T-cell (primary cell): ENCODE measurements around the gene SCGB3A1. TPM values are rescaled to one million over a fixed set of nuclear protein-coding genes. Genes with fewer than 3 reads are reported as not detected.

ENCODE experiments used
- ATAC-seq, 4 experiments: fragments of 200-7000 bp in 3 of 4; fragments of 150-1000 bp in 1 of 4; cut with Tn5 transposase; replicated peaks in 1 of 4; 1 replicate in 3 of 4; 2 replicates in 1 of 4; pipeline ENCODE4 v1.10.0; 2021; ENCODE audit warnings: moderate library complexity in 3 of 4, mild to moderate bottlenecking in 2 of 4, moderate number of reproducible peaks in 1 of 4
- CTCF ChIA-PET, 2 donors: fragments of 300-600 bp; sonication (Branson Sonifier 250); formaldehyde crosslinking; loops; one replicate each; lab custom pipeline; 2022; ENCODE audit warnings: antibody characterized with exemption in 2 of 2; lab: Charles Lee
- POLR2A ChIA-PET, 2 donors: fragments of 300-600 bp; sonication (Branson Sonifier 250); formaldehyde crosslinking; loops; one replicate each; lab custom pipeline; 2022; ENCODE audit warnings: antibody characterized with exemption in 2 of 2; lab: Charles Lee
- DNase-seq, 35 experiments: peaks; one replicate each; pipeline versions ENCODE4 v3.0.0 to v3.0.0-alpha.2; 2013 to 2023
- H3K27ac ChIP-seq: one replicate; pipeline ENCODE4 v1.5.1; 2013; ENCODE audit warnings: low read length
- H3K27me3 ChIP-seq, 2 experiments: replicated peaks in 1 of 2; 1 replicate in 1 of 2; 2 replicates in 1 of 2; pipeline versions ENCODE4 v1.6.1 to v1.7.0; 2013; ENCODE audit warnings: low read length in 1 of 2, mixed read lengths in 1 of 2; ENCODE audit not compliant: control insufficient read depth in 2 of 2, insufficient read depth in 2 of 2; ENCODE audit errors: extremely low read depth in 1 of 2
- H3K36me3 ChIP-seq, 2 donors: 1 replicate in 1 of 2; 2 replicates in 1 of 2; pipeline versions ENCODE4 v1.6.1 to v1.7.0; 2013; ENCODE audit warnings: low read length in 1 of 2; ENCODE audit not compliant: control insufficient read depth in 2 of 2, insufficient read depth in 1 of 2; ENCODE audit errors: extremely low read depth in 1 of 2
- H3K4me1 ChIP-seq, 2 experiments: 1 replicate in 1 of 2; 2 replicates in 1 of 2; pipeline versions ENCODE4 v1.6.1 to v1.7.0; 2013; ENCODE audit warnings: low read length in 2 of 2, mixed read lengths in 1 of 2; ENCODE audit not compliant: insufficient read depth in 2 of 2, control insufficient read depth in 1 of 2; ENCODE audit errors: extremely low read depth in 1 of 2
- H3K4me3 ChIP-seq, 2 donors: 1 replicate in 1 of 2; 2 replicates in 1 of 2; pipeline versions ENCODE4 v1.5.1 to v1.7.0; 2013; ENCODE audit warnings: mild to moderate bottlenecking in 2 of 2, low read length in 1 of 2, moderate library complexity in 1 of 2; ENCODE audit not compliant: control insufficient read depth in 1 of 2; ENCODE audit errors: extremely low read depth in 1 of 2
- H3K9me3 ChIP-seq: 2 replicates; pipeline ENCODE4 v1.7.0; 2013
- H3K27ac Mint-ChIP-seq, 2 donors: one replicate each; pipeline ENCODE4 v1.8.0; 2020 to 2021; ENCODE audit warnings: mild to moderate bottlenecking in 2 of 2, mixed read lengths in 2 of 2
- H3K27me3 Mint-ChIP-seq, 2 donors: one replicate each; pipeline ENCODE4 v1.8.0; 2021 to 2022; ENCODE audit warnings: mixed read lengths in 2 of 2
- H3K36me3 Mint-ChIP-seq: one replicate; pipeline ENCODE4 v1.8.0; 2021; ENCODE audit warnings: mixed read lengths
- H3K4me1 Mint-ChIP-seq, 3 donors: one replicate each; pipeline ENCODE4 v1.8.0; 2020 to 2022; ENCODE audit warnings: mixed read lengths in 3 of 3, mild to moderate bottlenecking in 1 of 3
- H3K4me3 Mint-ChIP-seq, 3 donors: one replicate each; pipeline ENCODE4 v1.8.0; 2020 to 2022; ENCODE audit warnings: mild to moderate bottlenecking in 3 of 3, mixed read lengths in 3 of 3, moderate library complexity in 3 of 3
- H3K9me3 Mint-ChIP-seq, 3 donors: one replicate each; pipeline ENCODE4 v1.8.0; 2020 to 2022; ENCODE audit warnings: mixed read lengths in 3 of 3
- WGBS: methylation state at CpG from one replicate; pipeline ENCODE4 v1.1.5; 2013; ENCODE audit warnings: missing lambda C conversion rate; ENCODE audit not compliant: insufficient coverage; 5-methylcytosine and 5-hydroxymethylcytosine counted together
- total RNA-seq, 35 experiments: library from RNA in 6 of 35; stranded (reverse) in 6 of 35; fragments of 120-200 nt in 1 of 35; gene quantifications; one replicate each; pipeline versions ENCODE4 v1.2.1 to v1.2.4 and lab custom pipeline; 2013 to 2026

The SCGB3A1 gene
- total RNA-seq, 5 donors from 2014 or later (not counting 1 experiment from before 2014, with no cell fraction given): 0.92 to 0.99 TPM; not detected in 3

DNA sequence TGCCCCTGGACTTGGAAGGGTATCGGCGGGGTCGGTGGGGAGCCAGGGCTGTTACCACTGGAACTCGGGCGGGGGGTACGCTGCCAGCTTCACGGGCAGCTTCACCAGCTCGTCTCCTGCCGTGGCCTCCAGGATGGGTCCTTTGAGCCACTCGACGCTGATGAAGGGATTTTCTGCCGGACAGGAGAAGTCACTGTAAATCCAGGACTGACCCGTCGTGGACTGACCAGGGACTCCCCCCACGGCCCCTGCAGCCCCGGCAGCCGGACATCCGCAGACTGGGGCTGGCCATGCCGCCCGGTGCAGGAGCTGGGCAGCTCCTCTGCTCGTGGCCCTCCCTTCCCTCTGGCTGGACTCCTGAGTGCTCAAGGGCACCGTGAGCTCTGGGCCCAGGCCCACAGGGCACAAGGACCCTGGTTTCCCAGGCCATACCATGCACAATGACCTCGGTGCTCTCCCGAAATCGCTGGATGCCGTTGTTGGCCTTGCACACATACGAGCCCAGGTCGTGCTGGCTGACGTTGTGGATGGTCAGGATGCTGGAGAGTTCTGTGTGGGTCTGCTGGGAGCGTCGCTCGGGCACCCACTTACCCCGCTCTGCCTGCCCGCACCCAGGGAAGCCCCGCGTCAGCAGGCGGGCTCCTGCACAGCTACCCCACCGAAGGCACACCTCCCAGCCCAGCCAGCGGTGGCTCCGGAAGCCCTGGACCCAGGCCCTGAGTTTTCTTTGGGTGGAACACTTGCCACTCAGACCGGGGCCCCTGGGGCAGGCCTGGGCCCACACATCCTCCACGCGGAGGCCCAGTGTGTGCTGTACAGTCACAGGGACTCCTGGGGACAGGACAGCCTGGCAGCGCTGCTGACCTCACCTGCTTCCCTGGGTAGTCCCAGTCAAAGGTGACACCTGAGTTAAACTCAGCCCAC is 37.8 kb upstream of the SCGB3A1 start:
- Histone ChIP-seq H3K9me3 (no peaks in the 10 kb centered on the region), H3K4me3 (no peak overlapping the region), H3K4me1 (peaks cover 0 to 2% of the 10 kb centered on the region in 2 experiments), H3K27ac (no peak overlapping the region), H3K36me3 (no peaks in the 10 kb centered on the region), H3K27me3 (peaks cover 0 to 8% of the 10 kb centered on the region in 2 experiments)
- 87% methylated on average over 36 of the region's 44 CpGs for WGBS
- ChIA-PET POLR2A (no interaction called here), CTCF (no interaction called here)
- no peak for DNase-seq
- ATAC-seq: no peak
- no peaks in the 10 kb centered on the region for H3K36me3 Mint-ChIP-seq
- H3K27ac Mint-ChIP-seq: no peak overlapping the region
- no peak overlapping the region for H3K4me3 Mint-ChIP-seq
- peaks cover 6 to 8% (median 8%) of the 10 kb centered on the region in 3 donors for H3K4me1 Mint-ChIP-seq
- H3K9me3 Mint-ChIP-seq: no peaks in the 10 kb centered on the region
- peaks cover 0 to 2% of the 10 kb centered on the region in 2 donors for H3K27me3 Mint-ChIP-seq

DNA sequence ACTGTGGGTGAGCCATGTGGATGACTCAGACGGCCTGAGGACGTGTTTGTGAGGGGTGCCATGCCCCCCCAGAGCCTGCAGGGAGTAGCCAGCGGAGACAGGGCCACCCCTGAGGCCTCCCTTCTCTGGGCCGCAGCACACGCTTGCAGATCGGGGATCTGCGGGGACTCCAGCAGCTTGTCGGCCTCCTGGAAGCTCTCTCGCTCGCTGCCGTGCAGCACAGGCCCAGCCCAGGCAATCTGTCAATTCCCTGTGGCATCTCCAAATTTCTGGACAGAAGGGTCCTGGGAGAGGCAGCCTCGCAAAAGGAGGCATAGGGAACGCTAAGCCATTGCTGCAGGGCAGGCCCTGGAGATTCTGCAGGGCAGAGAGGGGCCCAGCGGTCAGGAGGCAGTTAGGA is 36.9 kb upstream of the SCGB3A1 start:
- no peak for DNase-seq
- no peaks in the 10 kb centered on the region for H3K9me3 ChIP-seq
- peaks cover 0 to 9% of the 10 kb centered on the region in 2 experiments for H3K4me1 ChIP-seq
- Mint-ChIP-seq H3K36me3 (no peaks in the 10 kb centered on the region), H3K9me3 (no peaks in the 10 kb centered on the region), H3K4me3 (no peak overlapping the region), H3K27me3 (no peaks in the 10 kb centered on the region), H3K4me1 (peaks cover 12 to 14% (median 13%) of the 10 kb centered on the region in 3 donors), H3K27ac (no peak overlapping the region)
- CTCF ChIA-PET: no interaction called here
- H3K27me3 ChIP-seq: peaks cover 0 to 8% of the 10 kb centered on the region in 2 experiments
- WGBS: 79% methylated on average over 14 of the region's 14 CpGs
- H3K36me3 ChIP-seq: no peaks in the 10 kb centered on the region
- POLR2A ChIA-PET: no interaction called here
- no peak overlapping the region for H3K4me3 ChIP-seq
- no peak overlapping the region for H3K27ac ChIP-seq
- ATAC-seq: no peak

DNA sequence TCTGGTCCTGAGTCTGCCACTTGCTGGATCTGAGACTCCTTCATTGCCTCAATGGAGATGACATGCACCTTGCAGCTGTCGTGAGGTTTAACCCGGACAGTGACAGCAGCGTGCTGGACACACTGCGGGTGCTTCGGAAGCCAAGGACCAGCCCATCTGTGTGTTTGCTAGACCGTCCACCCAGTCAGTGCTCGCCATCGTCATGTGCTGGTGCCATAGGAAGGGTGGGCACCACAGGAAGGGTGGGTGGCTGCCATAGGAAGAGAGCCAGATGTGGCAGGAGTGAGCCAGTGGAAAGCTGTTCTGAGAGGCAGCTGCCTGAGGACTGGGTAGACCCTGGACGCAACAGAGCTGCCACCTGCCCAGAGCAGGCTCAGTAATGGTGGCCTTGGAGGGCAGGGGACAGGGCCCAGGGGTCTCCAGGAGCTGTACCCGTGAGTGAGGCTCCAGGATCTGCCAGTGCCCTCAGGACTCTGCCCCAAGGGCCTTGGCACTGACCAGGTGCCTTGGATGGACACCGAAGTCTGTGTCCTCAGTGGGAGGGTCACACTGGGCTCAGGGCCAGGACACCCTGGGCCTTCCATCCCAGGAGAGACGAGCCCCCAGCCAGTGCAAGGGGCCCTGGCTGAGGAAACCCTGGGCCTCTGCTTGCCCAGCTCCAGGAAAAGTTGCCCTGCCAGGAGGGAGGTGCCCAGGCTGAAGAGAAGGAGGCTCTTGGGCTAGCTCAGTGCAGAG is 36.3 kb upstream of the SCGB3A1 start:
- Mint-ChIP-seq H3K9me3 (no peaks in the 10 kb centered on the region), H3K27me3 (no peaks in the 10 kb centered on the region), H3K27ac (no peak overlapping the region), H3K36me3 (no peaks in the 10 kb centered on the region), H3K4me3 (no peak overlapping the region), H3K4me1 (peaks cover 17 to 19% (median 17%) of the 10 kb centered on the region in 3 donors)
- POLR2A ChIA-PET: no interaction called here
- WGBS: 78% methylated on average over 12 of the region's 12 CpGs
- CTCF ChIA-PET: no interaction called here
- no peaks in the 10 kb centered on the region for H3K36me3 ChIP-seq
- ATAC-seq (no peak), DNase-seq (no peak)
- no peak overlapping the region for H3K27ac ChIP-seq
- peaks cover 0 to 8% of the 10 kb centered on the region in 2 experiments for H3K27me3 ChIP-seq
- H3K4me3 ChIP-seq: no peak overlapping the region
- H3K4me1 ChIP-seq: peaks cover 2 to 16% of the 10 kb centered on the region in 2 experiments
- H3K9me3 ChIP-seq: no peaks in the 10 kb centered on the region

DNA sequence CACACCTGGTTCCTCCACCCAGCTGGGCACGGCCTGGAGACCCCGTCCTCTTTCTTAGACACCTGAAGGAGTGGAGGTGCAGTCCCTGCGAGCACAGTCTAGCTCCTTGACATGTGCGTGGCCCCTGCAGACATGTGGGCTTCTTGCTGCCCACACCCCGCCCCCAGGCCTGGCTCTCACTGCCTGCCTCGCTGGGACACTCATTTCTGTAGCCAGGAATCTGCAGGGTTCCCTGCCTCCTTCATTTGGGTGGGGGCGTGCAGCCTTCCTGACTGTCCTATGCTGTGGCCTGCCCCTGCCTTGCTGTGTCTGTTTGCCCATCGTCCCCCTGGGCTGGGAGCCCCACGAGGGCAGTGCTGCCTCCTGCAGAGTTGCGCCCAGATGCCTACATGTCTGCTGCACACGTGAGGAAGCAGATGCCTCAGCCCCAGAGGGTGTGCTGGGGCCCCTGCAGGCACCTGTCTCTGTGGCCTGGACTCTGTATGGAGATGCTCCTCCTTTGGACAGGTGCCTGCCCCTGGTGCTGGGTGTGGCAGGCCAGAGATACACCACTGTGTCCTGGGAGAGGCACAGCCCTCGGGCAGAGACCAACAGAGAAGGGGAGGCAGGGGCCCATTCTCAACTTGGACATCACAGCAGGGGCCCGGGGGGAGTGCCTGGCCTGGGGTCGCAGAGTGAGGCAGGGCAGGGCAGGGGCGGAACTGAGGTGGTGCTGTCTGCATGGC is 35.5 kb upstream of the SCGB3A1 start:
- H3K4me3 ChIP-seq: no peak overlapping the region
- Mint-ChIP-seq H3K36me3 (no peaks in the 10 kb centered on the region), H3K27me3 (no peaks in the 10 kb centered on the region), H3K9me3 (no peaks in the 10 kb centered on the region), H3K4me1 (peaks cover 18 to 20% (median 18%) of the 10 kb centered on the region in 3 donors), H3K4me3 (no peak overlapping the region), H3K27ac (no peak overlapping the region)
- no peak for ATAC-seq
- ChIA-PET CTCF (no interaction called here), POLR2A (no interaction called here)
- DNase-seq: no peak
- no peak overlapping the region for H3K27ac ChIP-seq
- H3K4me1 ChIP-seq: peaks cover 2 to 17% of the 10 kb centered on the region in 2 experiments
- H3K36me3 ChIP-seq: no peaks in the 10 kb centered on the region
- H3K27me3 ChIP-seq: peaks cover 0 to 8% of the 10 kb centered on the region in 2 experiments
- WGBS: 64% methylated on average over 15 of the region's 15 CpGs
- H3K9me3 ChIP-seq: no peaks in the 10 kb centered on the region

DNA sequence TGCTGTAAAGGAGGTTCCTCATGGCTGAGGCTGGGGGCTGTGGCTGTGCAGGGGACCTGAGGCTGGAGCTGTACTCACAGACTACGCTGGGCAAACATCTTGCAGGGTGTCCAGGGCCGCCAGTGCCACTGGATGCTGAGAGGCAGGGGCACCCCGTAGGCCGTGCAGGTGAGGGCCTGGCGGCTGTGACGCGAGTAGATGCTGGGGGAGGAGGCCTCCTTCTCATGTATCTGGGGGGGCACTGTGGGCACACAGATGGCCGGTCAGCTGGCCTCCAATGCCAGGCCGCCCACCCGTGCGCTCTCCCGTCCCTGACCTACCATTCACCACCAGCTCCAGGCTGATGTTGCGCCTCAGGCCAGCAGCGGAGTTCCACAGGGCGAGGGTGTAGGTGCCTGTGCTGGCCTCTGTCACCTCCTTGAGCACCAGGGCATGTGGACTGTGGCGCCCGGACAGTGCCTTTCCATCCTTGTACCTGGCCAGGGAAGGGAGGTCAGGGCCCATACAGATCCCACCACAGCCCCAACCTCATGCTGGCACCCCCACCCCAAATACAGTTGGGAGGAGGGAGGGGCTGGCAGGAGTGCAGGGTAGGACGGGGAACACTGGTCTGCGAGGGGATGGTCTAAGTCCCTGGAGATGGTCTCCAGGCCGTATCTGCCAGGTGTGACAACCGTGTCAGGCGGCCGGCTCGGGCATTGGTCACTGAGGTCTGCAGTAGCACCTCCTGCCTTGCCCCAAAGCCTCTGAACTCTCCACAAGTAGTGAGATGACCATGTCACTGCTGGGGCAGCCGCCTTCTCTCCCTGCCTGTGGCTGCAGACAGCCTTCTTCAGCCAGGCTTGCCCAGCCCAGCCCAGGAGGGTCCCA is 34.7 kb upstream of the SCGB3A1 start:
- ATAC-seq: no peak
- DNase-seq: no peak
- POLR2A ChIA-PET: no interaction called here
- CTCF ChIA-PET: no interaction called here
- H3K9me3 ChIP-seq: no peaks in the 10 kb centered on the region
- no peaks in the 10 kb centered on the region for H3K36me3 ChIP-seq
- Mint-ChIP-seq H3K27ac (no peak overlapping the region), H3K27me3 (no peaks in the 10 kb centered on the region), H3K9me3 (no peaks in the 10 kb centered on the region), H3K4me1 (peaks cover 18 to 20% (median 18%) of the 10 kb centered on the region in 3 donors), H3K36me3 (no peaks in the 10 kb centered on the region), H3K4me3 (no peak overlapping the region)
- 66% methylated on average over 15 of the region's 25 CpGs for WGBS
- no peak overlapping the region for H3K27ac ChIP-seq
- peaks cover 0 to 8% of the 10 kb centered on the region in 2 experiments for H3K27me3 ChIP-seq
- H3K4me3 ChIP-seq: no peak overlapping the region
- peaks cover 2 to 17% of the 10 kb centered on the region in 2 experiments for H3K4me1 ChIP-seq
